ENCODE results near the gene EHMT2.

- TF ChIP-seq CTCF (conservative IDR thresholded peaks at IDR 0.05; ENCODE audit: low read depth, low read length) (no peak), EZH2 (IDR thresholded peaks at IDR 0.05; ENCODE audit: borderline replicate concordance, low read depth, low read length, poor library complexity, severe bottlenecking) (no peak)
Measured at GRCh38 chr6:31838968-31839367, 58.5 kb downstream of the EHMT2 start.

All from A673 (cell line).